ENCODE data around the gene MMD2.

DNA sequence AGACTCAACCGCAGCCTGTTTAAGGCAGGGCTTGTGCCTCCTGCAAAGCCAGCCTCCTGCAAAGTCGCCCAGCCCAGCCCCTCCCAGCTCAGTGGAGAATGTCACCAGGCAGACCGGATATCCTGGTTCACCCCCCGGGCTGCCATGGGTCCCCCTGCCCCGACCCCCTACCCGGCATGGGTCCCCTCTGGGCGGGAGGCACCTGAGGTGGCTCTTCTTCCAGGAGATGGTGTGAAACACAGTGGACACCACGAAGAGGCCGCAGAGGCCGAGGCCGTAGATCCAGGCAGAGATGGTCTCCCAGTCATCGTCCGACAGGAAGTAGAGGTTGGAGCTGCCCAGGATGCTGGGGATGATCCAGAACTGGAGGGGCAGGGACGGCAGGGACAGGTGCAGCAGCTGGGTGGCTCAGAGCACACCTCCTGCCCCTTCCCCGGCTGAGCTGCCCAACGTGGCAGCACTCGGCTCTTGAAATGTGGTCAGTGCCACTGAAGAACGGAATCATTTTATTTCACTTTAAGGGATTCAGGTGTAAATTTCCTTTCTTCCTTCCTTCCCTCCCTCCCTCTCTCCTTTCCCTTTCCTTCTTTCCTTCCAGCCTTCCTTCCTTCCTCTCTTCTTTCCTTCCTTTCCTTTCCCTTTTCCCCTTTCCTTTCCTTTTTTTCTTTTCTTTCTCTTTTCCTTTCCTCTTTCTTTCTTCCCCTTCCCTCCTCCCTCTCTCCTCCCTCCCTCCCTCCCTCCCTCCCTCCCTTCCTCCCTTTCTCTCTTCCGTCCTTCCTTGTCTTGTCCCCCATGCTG, 38.8 kb downstream of the MMD2 start:
- TF ChIP-seq, protein P1, sequence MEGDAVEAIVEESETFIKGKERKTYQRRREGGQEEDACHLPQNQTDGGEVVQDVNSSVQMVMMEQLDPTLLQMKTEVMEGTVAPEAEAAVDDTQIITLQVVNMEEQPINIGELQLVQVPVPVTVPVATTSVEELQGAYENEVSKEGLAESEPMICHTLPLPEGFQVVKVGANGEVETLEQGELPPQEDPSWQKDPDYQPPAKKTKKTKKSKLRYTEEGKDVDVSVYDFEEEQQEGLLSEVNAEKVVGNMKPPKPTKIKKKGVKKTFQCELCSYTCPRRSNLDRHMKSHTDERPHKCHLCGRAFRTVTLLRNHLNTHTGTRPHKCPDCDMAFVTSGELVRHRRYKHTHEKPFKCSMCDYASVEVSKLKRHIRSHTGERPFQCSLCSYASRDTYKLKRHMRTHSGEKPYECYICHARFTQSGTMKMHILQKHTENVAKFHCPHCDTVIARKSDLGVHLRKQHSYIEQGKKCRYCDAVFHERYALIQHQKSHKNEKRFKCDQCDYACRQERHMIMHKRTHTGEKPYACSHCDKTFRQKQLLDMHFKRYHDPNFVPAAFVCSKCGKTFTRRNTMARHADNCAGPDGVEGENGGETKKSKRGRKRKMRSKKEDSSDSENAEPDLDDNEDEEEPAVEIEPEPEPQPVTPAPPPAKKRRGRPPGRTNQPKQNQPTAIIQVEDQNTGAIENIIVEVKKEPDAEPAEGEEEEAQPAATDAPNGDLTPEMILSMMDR (IDR thresholded peaks at IDR 0.05; ENCODE audit: poor library complexity, severe bottlenecking): no peak
- TF ChIP-seq RAD21 (conservative IDR thresholded peaks at IDR 0.05) (no peak), TAF1 (IDR thresholded peaks at IDR 0.05; ENCODE audit: low read depth) (no peak), EP300 (conservative IDR thresholded peaks at IDR 0.05; ENCODE audit: poor library complexity, severe bottlenecking) (no peak), POLR2AphosphoS5 (IDR thresholded peaks at IDR 0.05) (no peak), EZH2 (IDR thresholded peaks at IDR 0.05; ENCODE audit: borderline replicate concordance, insufficient read depth, low read length, poor library complexity, severe bottlenecking) (no peak)
- TF ChIP-seq, protein P2, sequence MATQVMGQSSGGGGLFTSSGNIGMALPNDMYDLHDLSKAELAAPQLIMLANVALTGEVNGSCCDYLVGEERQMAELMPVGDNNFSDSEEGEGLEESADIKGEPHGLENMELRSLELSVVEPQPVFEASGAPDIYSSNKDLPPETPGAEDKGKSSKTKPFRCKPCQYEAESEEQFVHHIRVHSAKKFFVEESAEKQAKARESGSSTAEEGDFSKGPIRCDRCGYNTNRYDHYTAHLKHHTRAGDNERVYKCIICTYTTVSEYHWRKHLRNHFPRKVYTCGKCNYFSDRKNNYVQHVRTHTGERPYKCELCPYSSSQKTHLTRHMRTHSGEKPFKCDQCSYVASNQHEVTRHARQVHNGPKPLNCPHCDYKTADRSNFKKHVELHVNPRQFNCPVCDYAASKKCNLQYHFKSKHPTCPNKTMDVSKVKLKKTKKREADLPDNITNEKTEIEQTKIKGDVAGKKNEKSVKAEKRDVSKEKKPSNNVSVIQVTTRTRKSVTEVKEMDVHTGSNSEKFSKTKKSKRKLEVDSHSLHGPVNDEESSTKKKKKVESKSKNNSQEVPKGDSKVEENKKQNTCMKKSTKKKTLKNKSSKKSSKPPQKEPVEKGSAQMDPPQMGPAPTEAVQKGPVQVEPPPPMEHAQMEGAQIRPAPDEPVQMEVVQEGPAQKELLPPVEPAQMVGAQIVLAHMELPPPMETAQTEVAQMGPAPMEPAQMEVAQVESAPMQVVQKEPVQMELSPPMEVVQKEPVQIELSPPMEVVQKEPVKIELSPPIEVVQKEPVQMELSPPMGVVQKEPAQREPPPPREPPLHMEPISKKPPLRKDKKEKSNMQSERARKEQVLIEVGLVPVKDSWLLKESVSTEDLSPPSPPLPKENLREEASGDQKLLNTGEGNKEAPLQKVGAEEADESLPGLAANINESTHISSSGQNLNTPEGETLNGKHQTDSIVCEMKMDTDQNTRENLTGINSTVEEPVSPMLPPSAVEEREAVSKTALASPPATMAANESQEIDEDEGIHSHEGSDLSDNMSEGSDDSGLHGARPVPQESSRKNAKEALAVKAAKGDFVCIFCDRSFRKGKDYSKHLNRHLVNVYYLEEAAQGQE (IDR thresholded peaks at IDR 0.05; ENCODE audit: borderline replicate concordance): no peak

Data from neural cell (in vitro differentiated cells).